MM.1S (cell line): ENCODE data around the gene UNC5C.
"Not testable (repeated sequence)": the region's sequence is repeated elsewhere in the genome, so short reads cannot be mapped to it uniquely, and the experiment has no call there.

ENCODE experiments used
- DNase-seq: peaks from one replicate; pipeline ENCODE4 v3.0.0-alpha.2; 2015
- H2AFZ ChIP-seq: fragments of 300-600 bp; sonication (generic); 2 replicates; pipeline ENCODE4 v1.6.0; 2016; ENCODE audit warnings: antibody characterized with exemption, low read length
- H3F3A ChIP-seq: fragments of 300-600 bp; sonication (generic); 2 replicates; pipeline ENCODE4 v1.6.1; 2016; ENCODE audit warnings: mild to moderate bottlenecking, antibody characterized with exemption, low read length, moderate library complexity, mixed read lengths; ENCODE audit not compliant: insufficient read depth
- H3K27ac ChIP-seq: fragments of 300-600 bp; sonication (generic); 2 replicates; pipeline ENCODE4 v1.5.1; 2016; ENCODE audit warnings: mild to moderate bottlenecking, low read length
- H3K27me3 ChIP-seq: fragments of 300-600 bp; sonication (generic); replicated peaks from 2 replicates; pipeline ENCODE4 v1.6.0; 2016; ENCODE audit warnings: low read length; ENCODE audit not compliant: insufficient read depth
- H3K36me3 ChIP-seq: fragments of 300-600 bp; sonication (generic); replicated peaks from 2 replicates; pipeline ENCODE4 v1.6.1; 2016; ENCODE audit warnings: mild to moderate bottlenecking, low read length, mixed read lengths; ENCODE audit not compliant: insufficient read depth
- H3K4me1 ChIP-seq: fragments of 300-600 bp; sonication (generic); 2 replicates; pipeline ENCODE4 v1.6.1; 2016; ENCODE audit warnings: low read length, mixed read lengths
- H3K4me2 ChIP-seq: fragments of 300-600 bp; sonication (generic); 2 replicates; pipeline ENCODE4 v1.6.0; 2016; ENCODE audit warnings: low read depth, low read length
- H3K4me3 ChIP-seq: fragments of 300-600 bp; sonication (generic); 2 replicates; pipeline ENCODE4 v1.5.1; 2016; ENCODE audit warnings: low read length, mixed read lengths
- H3K79me2 ChIP-seq: fragments of 300-600 bp; sonication (generic); 2 replicates; pipeline ENCODE4 v1.6.1; 2016; ENCODE audit warnings: mixed run types, low read length, mixed read lengths
- H3K9ac ChIP-seq: fragments of 300-600 bp; sonication (generic); 2 replicates; pipeline ENCODE4 v1.6.1; 2016; ENCODE audit warnings: low read length, mixed read lengths
- H3K9me2 ChIP-seq: fragments of 300-600 bp; sonication (generic); replicated peaks from 2 replicates; pipeline ENCODE4 v1.6.1; 2016; ENCODE audit warnings: mild to moderate bottlenecking, low read length, mixed read lengths; ENCODE audit not compliant: insufficient read depth
- H3K9me3 ChIP-seq: fragments of 300-600 bp; sonication (generic); replicated peaks from 2 replicates; pipeline ENCODE4 v1.6.1; 2016; ENCODE audit warnings: mild to moderate bottlenecking, low read length, mixed read lengths; ENCODE audit not compliant: insufficient read depth
- H4K20me1 ChIP-seq: fragments of 300-600 bp; sonication (generic); 2 replicates; pipeline ENCODE4 v1.6.1; 2016; ENCODE audit warnings: mild to moderate bottlenecking, low read length, moderate library complexity, mixed read lengths; ENCODE audit not compliant: insufficient read depth
- EZH2 ChIP-seq: fragments of 300-600 bp; sonication (generic); optimal IDR thresholded peaks from 2 replicates; pipeline ENCODE3; 2017; ENCODE audit warnings: low read depth, mild to moderate bottlenecking, antibody characterized with exemption, low read length, mixed read lengths
- EZH2phosphoT487 ChIP-seq: fragments of 300-600 bp; sonication (generic); IDR thresholded peaks from 2 replicates; pipeline ENCODE4 v1.6.1; 2018; ENCODE audit warnings: antibody characterized with exemption, low read length
- TF ChIP-seq, protein P1 (sequence below): fragments of 300-600 bp; sonication (generic); IDR thresholded peaks from 2 replicates; pipeline ENCODE4 v1.5.1; 2016; ENCODE audit warnings: antibody characterized with exemption, low read length, mixed read lengths

UNC5C gene

DNA sequence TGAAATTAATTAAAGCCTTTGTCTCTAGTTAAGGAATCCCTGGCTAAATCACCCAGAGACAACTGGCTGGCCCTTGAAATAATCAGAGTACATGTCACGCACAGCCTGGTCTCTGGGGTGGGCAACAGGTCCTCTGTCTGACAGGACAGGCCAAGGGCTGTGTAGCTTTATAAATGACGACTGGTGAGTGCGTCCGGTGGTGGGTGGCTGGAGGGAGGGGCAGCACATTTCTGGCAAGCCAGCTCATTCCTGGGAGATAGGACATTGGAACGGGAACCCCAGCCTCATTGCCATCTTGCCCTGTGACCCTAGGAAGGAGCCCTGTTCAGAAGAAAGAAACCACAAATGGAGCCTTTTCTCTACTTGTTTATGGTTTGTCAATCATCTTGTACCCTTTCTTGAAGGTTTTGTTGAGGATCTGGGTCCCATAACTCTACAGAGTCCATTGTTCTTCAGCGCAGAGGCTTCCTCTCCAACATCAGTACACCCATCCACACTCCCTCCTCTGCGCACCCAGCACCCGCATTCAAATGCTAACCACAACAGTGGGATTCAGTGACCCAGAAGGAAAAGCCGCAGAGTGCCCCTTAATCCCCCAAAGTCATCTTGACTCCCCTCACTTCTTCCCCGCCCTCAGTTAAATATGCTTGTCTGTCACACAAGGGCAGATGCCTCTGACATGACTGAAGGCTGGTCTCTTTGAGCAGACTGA lies 368.1 kb downstream of the UNC5C start:
- Histone ChIP-seq H3K9me2 (no peaks in the 10 kb centered on the region), H3K4me1 (no peaks in the 10 kb centered on the region), H3K27ac (no peak overlapping the region), H3K9ac (no peak overlapping the region), H3K4me3 (no peak overlapping the region), H3K4me2 (no peak overlapping the region), H4K20me1 (no peaks in the 10 kb centered on the region), H3K9me3 (no peaks in the 10 kb centered on the region), H3K79me2 (no peaks in the 10 kb centered on the region), H3K27me3 (no peaks in the 10 kb centered on the region), H3F3A (no peaks in the 10 kb centered on the region), H2AFZ (no peak overlapping the region), H3K36me3 (no peaks in the 10 kb centered on the region)
- TF ChIP-seq, protein P1, sequence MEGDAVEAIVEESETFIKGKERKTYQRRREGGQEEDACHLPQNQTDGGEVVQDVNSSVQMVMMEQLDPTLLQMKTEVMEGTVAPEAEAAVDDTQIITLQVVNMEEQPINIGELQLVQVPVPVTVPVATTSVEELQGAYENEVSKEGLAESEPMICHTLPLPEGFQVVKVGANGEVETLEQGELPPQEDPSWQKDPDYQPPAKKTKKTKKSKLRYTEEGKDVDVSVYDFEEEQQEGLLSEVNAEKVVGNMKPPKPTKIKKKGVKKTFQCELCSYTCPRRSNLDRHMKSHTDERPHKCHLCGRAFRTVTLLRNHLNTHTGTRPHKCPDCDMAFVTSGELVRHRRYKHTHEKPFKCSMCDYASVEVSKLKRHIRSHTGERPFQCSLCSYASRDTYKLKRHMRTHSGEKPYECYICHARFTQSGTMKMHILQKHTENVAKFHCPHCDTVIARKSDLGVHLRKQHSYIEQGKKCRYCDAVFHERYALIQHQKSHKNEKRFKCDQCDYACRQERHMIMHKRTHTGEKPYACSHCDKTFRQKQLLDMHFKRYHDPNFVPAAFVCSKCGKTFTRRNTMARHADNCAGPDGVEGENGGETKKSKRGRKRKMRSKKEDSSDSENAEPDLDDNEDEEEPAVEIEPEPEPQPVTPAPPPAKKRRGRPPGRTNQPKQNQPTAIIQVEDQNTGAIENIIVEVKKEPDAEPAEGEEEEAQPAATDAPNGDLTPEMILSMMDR = no peak
- TF ChIP-seq EZH2phosphoT487 (no peak), EZH2 (no peak)
- DNase-seq = no peak

DNA sequence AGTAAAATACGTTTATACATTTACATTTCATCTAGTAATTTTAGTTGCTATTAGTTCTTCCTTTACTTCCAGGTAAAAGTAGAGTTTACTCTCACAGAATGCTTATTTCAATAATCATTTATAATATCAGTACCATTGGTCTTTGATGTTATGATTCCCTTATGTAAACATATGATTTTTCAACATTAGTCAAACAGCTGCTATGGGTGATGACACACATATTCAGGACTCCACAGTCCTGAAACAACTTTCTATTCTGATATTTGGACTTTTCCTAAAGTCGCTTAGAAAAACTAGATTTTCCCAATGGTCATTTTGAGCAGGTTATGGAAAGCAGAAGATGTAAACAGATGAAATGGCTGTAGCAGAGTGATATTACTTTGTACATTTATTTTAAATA lies 369.8 kb downstream of the UNC5C start:
- TF ChIP-seq EZH2phosphoT487 = no peak
- TF ChIP-seq, protein P1 = no peak
- no peak for TF ChIP-seq EZH2
- Histone ChIP-seq H3K9me2 (no peaks in the 10 kb centered on the region), H3K27me3 (no peaks in the 10 kb centered on the region), H3K9me3 (no peaks in the 10 kb centered on the region), H3K4me2 (no peak overlapping the region), H3K27ac (no peak overlapping the region), H4K20me1 (no peaks in the 10 kb centered on the region), H3K36me3 (no peaks in the 10 kb centered on the region), H2AFZ (no peak overlapping the region), H3K79me2 (no peaks in the 10 kb centered on the region), H3K4me3 (no peak overlapping the region), H3K9ac (no peak overlapping the region), H3K4me1 (no peaks in the 10 kb centered on the region), H3F3A (no peaks in the 10 kb centered on the region)
- DNase-seq = no peak

DNA sequence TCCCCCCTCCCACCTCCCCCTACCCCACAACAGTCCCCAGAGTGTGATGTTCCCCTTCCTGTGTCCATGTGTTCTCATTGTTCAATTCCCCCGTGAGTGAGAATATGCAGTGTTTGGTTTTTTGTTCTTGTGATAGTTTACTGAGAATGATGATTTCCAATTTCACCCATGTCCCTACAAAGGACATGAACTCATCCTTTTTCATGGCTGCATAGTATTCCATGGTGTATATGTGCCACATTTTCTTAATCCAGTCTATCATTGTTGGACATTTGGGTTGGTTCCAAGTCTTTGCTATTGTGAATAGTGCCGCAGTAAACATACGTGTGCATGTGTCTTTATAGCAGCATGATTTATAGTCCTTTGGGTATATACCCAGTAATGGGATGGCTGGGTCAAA lies 377.4 kb downstream of the UNC5C start:
- H3K36me3 ChIP-seq, H3K27me3 ChIP-seq, H3K9ac ChIP-seq, H2AFZ ChIP-seq, DNase-seq, H3K4me2 ChIP-seq, H3K27ac ChIP-seq, H3K79me2 ChIP-seq, H3F3A ChIP-seq, H3K4me1 ChIP-seq, H4K20me1 ChIP-seq, H3K9me2 ChIP-seq, H3K4me3 ChIP-seq, H3K9me3 ChIP-seq: not testable (repeated sequence)

DNA sequence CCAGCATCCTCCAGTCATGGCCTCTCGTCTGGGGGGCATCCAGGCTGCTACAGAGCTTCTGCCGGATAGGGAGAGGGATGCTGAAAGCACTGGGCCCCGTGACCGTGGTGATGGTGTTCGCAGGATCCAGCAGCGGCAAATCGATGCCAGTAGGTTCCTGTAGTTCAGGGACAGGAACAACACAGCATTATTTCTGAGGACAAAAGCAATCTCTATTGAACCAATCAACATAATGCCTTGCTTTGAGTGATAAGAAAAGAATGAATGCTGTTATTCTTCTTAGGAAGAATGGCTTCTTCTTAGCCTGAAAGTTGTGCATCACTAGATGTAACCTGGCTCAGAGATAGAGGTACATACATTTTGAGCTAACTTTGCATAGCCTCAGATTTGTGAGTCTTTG lies 378.6 kb downstream of the UNC5C start:
- no peaks in the 10 kb centered on the region for H3K36me3 ChIP-seq
- H3F3A ChIP-seq = no peaks in the 10 kb centered on the region
- TF ChIP-seq EZH2 (no peak), EZH2phosphoT487 (no peak)
- TF ChIP-seq, protein P1 = no peak

More for the DNA sequence above, 378.6 kb downstream of the UNC5C start:
- no peaks in the 10 kb centered on the region for H3K9me2 ChIP-seq
- H3K27me3 ChIP-seq = no peaks in the 10 kb centered on the region
- no peak for DNase-seq
- H3K4me2 ChIP-seq = no peak overlapping the region
- H3K9ac ChIP-seq = no peak overlapping the region
- no peak overlapping the region for H2AFZ ChIP-seq
- no peaks in the 10 kb centered on the region for H3K9me3 ChIP-seq
- H3K4me1 ChIP-seq = no peaks in the 10 kb centered on the region
- no peak overlapping the region for H3K4me3 ChIP-seq
- H4K20me1 ChIP-seq = no peaks in the 10 kb centered on the region
- no peaks in the 10 kb centered on the region for H3K79me2 ChIP-seq
- H3K27ac ChIP-seq = no peak overlapping the region
